Glutamatergic neuron (in vitro differentiated cells): ENCODE measurements around the gene ANGPTL7. TPM values are rescaled to one million over a fixed set of nuclear protein-coding genes. Genes with fewer than 3 reads are reported as not detected.

ENCODE experiments used
- DNase-seq: peaks from one replicate; pipeline ENCODE4 v3.0.0; 2022
- H3K27ac Mint-ChIP-seq: one replicate; pipeline ENCODE4 v1.8.0; 2020; ENCODE audit warnings: mild to moderate bottlenecking, mixed read lengths, inconsistent platforms; ENCODE audit not compliant: unreplicated experiment
- H3K27me3 Mint-ChIP-seq: one replicate; pipeline ENCODE4 v1.8.0; 2020; ENCODE audit warnings: mild to moderate bottlenecking, moderate library complexity, mixed read lengths, inconsistent platforms; ENCODE audit not compliant: unreplicated experiment
- H3K36me3 Mint-ChIP-seq: one replicate; pipeline ENCODE4 v1.8.0; 2020; ENCODE audit warnings: mild to moderate bottlenecking, mixed read lengths, inconsistent platforms; ENCODE audit not compliant: unreplicated experiment
- H3K4me1 Mint-ChIP-seq: one replicate; pipeline ENCODE4 v1.8.0; 2020; ENCODE audit warnings: mild to moderate bottlenecking, low read depth, mixed read lengths, inconsistent platforms; ENCODE audit not compliant: unreplicated experiment
- H3K4me3 Mint-ChIP-seq: one replicate; pipeline ENCODE4 v1.8.0; 2020; ENCODE audit warnings: mild to moderate bottlenecking, mixed read lengths, inconsistent platforms; ENCODE audit not compliant: unreplicated experiment
- H3K9me3 Mint-ChIP-seq: one replicate; pipeline ENCODE4 v1.8.0; 2020; ENCODE audit warnings: mild to moderate bottlenecking, moderate library complexity, mixed read lengths, inconsistent platforms; ENCODE audit not compliant: unreplicated experiment
- CTCF ChIP-seq: fragments of 200-600 bp; sonication (generic); IDR thresholded peaks from one replicate; pipeline ENCODE4 v1.5.0; 2021; ENCODE audit not compliant: partially characterized antibody, unreplicated experiment
- total RNA-seq: library from RNA; stranded (reverse); fragmentation: NEBNext Ultra II Directional; extraction: Animal tissue kit (Norgen Biotek cat#: 25700); gene quantifications from one replicate; pipeline ENCODE4 v1.2.1, GENCODE V29; 2021; ENCODE audit not compliant: unreplicated experiment

ANGPTL7 gene
- total RNA-seq, 1 donor from 2014 or later, result not detected

- H3K36me3 Mint-ChIP-seq, result no peaks in the 10 kb centered on the region
- H3K27ac Mint-ChIP-seq, result no peak overlapping the region
- no peak for DNase-seq
- peaks cover 2% of the 10 kb centered on the region for H3K9me3 Mint-ChIP-seq
- no peak overlapping the region for H3K4me3 Mint-ChIP-seq
- no peak for TF ChIP-seq CTCF
- H3K27me3 Mint-ChIP-seq, result peaks cover 2% of the 10 kb centered on the region
- peaks cover 3% of the 10 kb centered on the region for H3K4me1 Mint-ChIP-seq
Observed at GRCh38 chr1:11188381-11188780, 774 bp upstream of the ANGPTL7 start.

GRCh38 chr1:11193376-11193775 is 4.2 kb downstream of the ANGPTL7 start:
- TF ChIP-seq CTCF, result no peak
- no peaks in the 10 kb centered on the region for H3K36me3 Mint-ChIP-seq

GRCh38 chr1:11194407-11195176 is 5.4 kb downstream of the ANGPTL7 start:
- H3K4me1 Mint-ChIP-seq, result peaks cover 6% of the 10 kb centered on the region
- TF ChIP-seq CTCF, result no peak
- no peak for DNase-seq
- no peak overlapping the region for H3K27ac Mint-ChIP-seq
- peaks cover 2% of the 10 kb centered on the region for H3K9me3 Mint-ChIP-seq
- H3K27me3 Mint-ChIP-seq, result no peaks in the 10 kb centered on the region
- peaks cover 5% of the 10 kb centered on the region for H3K36me3 Mint-ChIP-seq
- no peak overlapping the region for H3K4me3 Mint-ChIP-seq

More at GRCh38 chr1:11193376-11193775, 4.2 kb downstream of the ANGPTL7 start:
- H3K4me3 Mint-ChIP-seq, result no peak overlapping the region
- H3K27ac Mint-ChIP-seq, result no peak overlapping the region
- no peak for DNase-seq
- peaks cover 3% of the 10 kb centered on the region for H3K4me1 Mint-ChIP-seq
- peaks cover 2% of the 10 kb centered on the region for H3K27me3 Mint-ChIP-seq
- H3K9me3 Mint-ChIP-seq, result peaks cover 2% of the 10 kb centered on the region

- no peaks in the 10 kb centered on the region for H3K27me3 Mint-ChIP-seq
- no peak overlapping the region for H3K27ac Mint-ChIP-seq
- peaks cover 6% of the 10 kb centered on the region for H3K4me1 Mint-ChIP-seq
- no peak overlapping the region for H3K4me3 Mint-ChIP-seq
- no peak for DNase-seq
- H3K36me3 Mint-ChIP-seq, result peaks cover 5% of the 10 kb centered on the region
- H3K9me3 Mint-ChIP-seq, result no peaks in the 10 kb centered on the region
- no peak for TF ChIP-seq CTCF
Observed at GRCh38 chr1:11196945-11197344, 7.8 kb downstream of the ANGPTL7 start.

- Mint-ChIP-seq H3K27ac (no peak overlapping the region), H3K27me3 (no peaks in the 10 kb centered on the region), H3K4me1 (peaks cover 6% of the 10 kb centered on the region), H3K9me3 (no peaks in the 10 kb centered on the region), H3K4me3 (no peak overlapping the region), H3K36me3 (peaks cover 5% of the 10 kb centered on the region)
- DNase-seq, result no peak
- no peak for TF ChIP-seq CTCF
Observed at GRCh38 chr1:11197359-11197758, 8.2 kb downstream of the ANGPTL7 start.
